ENCODE results near the gene ICAM1.

Gene ICAM1

DNA sequence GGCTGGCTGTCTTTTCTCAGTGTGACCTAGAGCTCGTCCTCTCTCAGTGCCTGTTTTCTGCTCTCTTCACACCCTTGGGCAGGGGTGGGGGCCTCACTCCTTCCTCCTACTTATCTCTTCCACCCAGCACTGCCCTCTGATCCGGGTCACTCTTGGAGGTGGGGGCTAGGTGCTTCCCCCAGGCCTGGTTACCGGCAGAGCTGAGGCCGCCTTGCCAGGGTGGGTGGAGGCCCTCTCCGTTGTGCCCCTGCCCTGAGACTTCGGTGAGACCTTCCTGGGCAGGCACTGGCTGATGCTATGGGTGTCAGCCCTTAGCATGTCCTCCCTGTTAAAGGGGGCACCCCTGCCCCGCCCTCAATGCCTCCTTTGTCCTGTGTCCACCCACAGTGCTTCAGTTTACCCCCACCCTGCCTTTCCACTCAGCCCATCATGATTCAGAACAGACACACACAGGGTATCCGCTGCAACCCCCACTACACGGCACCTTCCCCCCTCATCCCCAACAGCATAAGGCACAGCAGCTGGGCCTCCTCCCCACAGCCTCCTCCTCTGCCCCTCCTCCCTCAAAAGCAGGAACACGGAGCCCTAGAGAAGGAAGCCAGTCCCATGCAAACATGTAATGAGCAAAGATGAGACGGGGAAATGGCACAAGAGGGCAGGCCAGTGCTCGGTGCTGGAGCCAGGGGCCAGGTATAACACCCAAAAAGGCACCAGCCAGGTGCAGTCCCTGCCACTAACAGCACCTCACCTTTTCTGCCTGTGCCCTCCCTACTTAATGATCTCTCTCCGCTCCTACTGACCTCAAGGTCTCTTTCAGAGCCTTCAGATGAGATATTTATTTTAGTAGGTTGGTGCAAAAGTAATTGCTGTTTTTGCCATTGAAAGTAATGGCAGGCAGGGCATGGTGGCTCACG is 28.9 kb downstream of the ICAM1 start:
- TF ChIP-seq POLR2A (IDR thresholded peaks at IDR 0.05; ENCODE audit: low read depth, low read length): no peak
- TF ChIP-seq TAF1 (IDR thresholded peaks at IDR 0.05; ENCODE audit: borderline replicate concordance, low read depth, low read length): no peak
- no peak for TF ChIP-seq POLR2AphosphoS5 (IDR thresholded peaks at IDR 0.05; ENCODE audit: low read depth, low read length)
- DNase-seq (ENCODE audit: insufficient read length) (no peak), FAIRE-seq (no peak)

DNA sequence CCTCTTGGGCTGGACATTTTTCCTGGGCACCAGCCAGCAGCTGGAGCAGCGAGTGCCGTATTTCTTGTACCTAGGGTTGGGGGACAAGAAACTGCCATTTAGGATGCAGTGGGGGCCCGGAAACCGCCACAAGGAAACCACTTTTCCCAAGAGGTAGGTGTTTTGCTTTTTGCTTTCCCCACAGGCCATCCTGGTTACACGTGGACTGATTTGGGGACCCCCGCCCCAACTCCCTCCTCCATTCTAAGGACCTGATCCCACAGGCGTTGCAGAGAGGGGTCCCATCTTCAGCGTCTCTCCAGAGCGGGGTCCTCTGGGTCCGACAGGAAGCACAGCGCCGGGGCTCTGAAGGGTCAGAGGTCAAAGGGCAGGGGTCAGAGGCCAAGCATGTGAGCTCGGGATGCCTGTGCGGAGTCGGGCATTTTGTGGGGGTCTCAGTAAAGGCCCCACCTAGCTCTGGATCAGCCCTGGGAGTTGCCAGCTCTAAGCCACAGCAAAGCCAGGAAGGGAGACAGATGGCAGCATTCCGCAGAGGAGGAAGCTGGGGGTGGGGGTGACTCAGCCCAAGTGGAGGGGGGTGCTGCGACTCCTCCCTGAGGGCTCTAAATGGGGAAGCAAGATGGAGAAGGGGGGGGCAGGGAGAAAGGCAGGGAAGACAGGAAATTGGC is 34.4 kb downstream of the ICAM1 start:
- DNase-seq (ENCODE audit: insufficient read length): no peak

DNA sequence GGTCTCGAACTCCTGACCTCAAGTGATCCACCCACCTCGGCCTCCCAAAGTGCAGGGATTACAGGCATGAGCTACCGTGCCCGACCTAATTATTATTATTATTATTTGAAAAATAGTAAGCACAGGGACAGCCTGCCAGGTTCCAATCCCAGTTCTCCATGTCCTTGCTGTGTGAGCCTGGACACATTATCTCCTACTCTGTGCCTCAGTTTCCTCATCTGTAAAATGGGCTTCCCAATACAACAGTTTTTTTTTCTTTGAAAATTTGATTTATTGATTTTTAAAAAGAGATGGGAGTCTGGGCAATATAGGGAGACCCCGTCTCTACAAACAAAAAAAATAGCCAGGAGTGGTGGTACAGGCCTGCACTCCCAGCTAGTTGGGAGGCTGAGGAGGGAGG is 35.4 kb downstream of the ICAM1 start:
- TF ChIP-seq TAF1 (IDR thresholded peaks at IDR 0.05; ENCODE audit: borderline replicate concordance, low read depth, low read length): no peak
- no peak for TF ChIP-seq POLR2A (IDR thresholded peaks at IDR 0.05; ENCODE audit: low read depth, low read length)
- no peak for TF ChIP-seq POLR2AphosphoS5 (IDR thresholded peaks at IDR 0.05; ENCODE audit: low read depth, low read length)
- DNase-seq (ENCODE audit: insufficient read length) (no peak), FAIRE-seq (no peak)

More for the DNA sequence above, 34.4 kb downstream of the ICAM1 start:
- FAIRE-seq: no peak
- TF ChIP-seq POLR2A (IDR thresholded peaks at IDR 0.05; ENCODE audit: low read depth, low read length): no peak
- TF ChIP-seq POLR2AphosphoS5 (IDR thresholded peaks at IDR 0.05; ENCODE audit: low read depth, low read length): no peak
- no peak for TF ChIP-seq TAF1 (IDR thresholded peaks at IDR 0.05; ENCODE audit: borderline replicate concordance, low read depth, low read length)

DNA sequence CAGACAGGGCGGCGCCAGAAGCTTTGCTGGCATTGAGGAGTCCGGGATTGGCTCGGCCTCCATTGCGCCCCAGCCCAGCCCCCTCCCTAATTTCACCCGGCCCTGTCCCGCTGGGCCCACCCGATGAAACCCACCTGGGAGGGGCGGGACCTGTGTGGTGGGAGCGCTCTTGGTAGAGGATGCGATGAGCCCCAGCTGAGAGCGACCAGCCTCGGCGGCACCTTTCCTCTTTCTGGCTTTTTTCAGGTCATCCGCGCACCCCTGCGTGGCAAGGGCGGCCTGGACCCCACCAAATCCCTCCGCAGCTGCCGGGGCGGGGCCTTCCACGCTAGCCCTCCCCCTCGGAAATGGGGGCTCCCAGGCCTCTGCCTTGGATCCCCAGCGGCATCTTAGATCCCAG is 38.5 kb downstream of the ICAM1 start, which contains the start of gene ZGLP1:
TSS of gene ZGLP1 (minus strand) at position 393 of the 400 bp plus-strand sequence.
- DNase-seq (ENCODE audit: insufficient read length) (no peak), FAIRE-seq (no peak)

DNA sequence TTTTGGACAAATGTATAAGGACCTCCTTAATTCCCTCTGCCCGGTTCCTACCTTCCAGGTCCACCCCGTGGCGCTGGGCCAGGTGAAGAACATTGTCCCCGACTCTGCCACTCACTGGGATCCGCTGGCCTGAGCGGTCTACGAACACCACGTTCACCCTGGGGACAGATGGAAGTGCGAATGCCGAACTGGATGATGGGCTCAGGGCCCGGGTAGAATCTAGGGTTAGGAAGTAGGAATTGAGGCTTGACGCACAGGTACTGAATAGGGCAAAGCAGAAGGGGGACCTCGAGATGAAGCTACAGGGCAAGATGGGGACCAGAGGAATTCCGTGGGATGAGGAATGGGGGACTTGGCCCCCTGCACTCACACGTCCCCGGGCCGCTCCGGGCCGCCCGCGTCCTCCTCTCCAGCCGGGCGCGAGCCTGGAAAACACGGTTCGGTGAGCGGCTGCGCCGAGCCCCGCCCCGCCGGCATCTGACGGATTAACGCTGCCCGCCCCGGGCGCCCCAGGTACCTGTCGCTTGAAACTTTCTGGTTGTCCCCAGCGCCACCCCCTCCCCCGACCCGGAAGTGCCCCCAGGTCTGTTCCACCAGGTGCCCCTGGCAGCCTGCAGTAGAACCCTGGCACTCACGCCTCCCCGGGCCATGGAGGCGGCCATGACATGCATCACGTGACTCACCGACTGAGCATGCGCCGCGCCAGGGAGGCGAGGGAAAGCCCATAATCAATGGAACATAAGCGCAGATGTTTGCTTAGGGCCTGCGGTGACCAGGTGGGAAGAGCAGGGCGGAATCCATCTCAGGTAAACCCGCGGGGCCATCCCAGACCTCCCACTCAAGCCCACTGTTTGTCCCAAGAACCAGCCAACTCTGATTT is 44.7 kb downstream of the ICAM1 start, which contains the start of gene FDX2:
TSS of gene FDX2 (minus strand) at position 681 of the 880 bp plus-strand sequence. CDS start at position 662, 19 bp downstream.
- peak; percentile 99 for FAIRE-seq
- TF ChIP-seq POLR2AphosphoS5 (IDR thresholded peaks at IDR 0.05; ENCODE audit: low read depth, low read length) (peak; percentile 97), TAF1 (IDR thresholded peaks at IDR 0.05; ENCODE audit: borderline replicate concordance, low read depth, low read length) (peak; percentile 69), POLR2A (IDR thresholded peaks at IDR 0.05; ENCODE audit: low read depth, low read length) (peak; percentile 95)
- DNase-seq (ENCODE audit: insufficient read length): peak; percentile 96

More for the DNA sequence above, 38.5 kb downstream of the ICAM1 start, which contains the start of gene ZGLP1:
- no peak for TF ChIP-seq POLR2AphosphoS5 (IDR thresholded peaks at IDR 0.05; ENCODE audit: low read depth, low read length)
- no peak for TF ChIP-seq TAF1 (IDR thresholded peaks at IDR 0.05; ENCODE audit: borderline replicate concordance, low read depth, low read length)
- no peak for TF ChIP-seq POLR2A (IDR thresholded peaks at IDR 0.05; ENCODE audit: low read depth, low read length)

DNA sequence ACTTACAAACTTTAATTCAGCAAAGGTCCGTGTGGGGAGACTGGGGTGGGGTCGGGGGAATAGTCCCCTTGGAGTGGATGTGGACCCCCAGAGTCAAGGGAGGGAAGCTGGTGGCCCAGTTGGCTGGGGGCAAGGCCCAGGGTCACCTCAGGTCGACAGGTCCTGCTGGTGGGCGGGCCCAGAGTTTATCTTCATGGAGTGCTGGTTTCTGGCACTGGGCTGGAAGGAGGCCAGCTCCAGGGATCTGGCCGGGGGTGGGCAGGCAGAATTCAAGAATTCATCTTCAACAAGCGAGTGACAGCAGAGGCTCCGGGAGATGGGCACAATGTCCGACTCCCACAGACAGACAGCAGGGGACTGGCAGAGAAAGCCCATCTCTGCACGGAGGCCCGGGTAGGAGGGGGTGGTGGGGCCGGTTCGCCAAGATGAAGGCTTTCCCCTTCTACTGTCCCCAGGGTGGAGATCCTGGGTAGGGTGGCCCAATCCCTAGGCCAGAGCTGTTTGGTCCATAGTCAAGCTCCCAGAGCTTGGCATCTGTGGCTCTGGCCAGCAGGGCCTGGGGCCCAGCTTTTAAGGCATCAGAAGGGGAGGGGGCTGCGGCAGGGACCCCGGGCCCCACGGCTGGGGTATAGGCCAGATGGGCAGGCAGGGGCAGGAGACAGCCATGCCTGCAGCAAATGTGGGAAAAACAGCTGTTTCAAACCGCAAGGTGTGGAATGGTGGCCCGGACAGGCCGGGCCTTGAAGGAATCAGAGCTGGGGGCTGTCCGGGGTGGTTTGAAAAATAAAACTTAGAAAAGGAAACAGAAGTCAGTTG is 45.5 kb downstream of the ICAM1 start:
- FAIRE-seq (no peak), DNase-seq (ENCODE audit: insufficient read length) (no peak)
- no peak for TF ChIP-seq TAF1 (IDR thresholded peaks at IDR 0.05; ENCODE audit: borderline replicate concordance, low read depth, low read length)
- no peak for TF ChIP-seq POLR2A (IDR thresholded peaks at IDR 0.05; ENCODE audit: low read depth, low read length)
- no peak for TF ChIP-seq POLR2AphosphoS5 (IDR thresholded peaks at IDR 0.05; ENCODE audit: low read depth, low read length)

DNA sequence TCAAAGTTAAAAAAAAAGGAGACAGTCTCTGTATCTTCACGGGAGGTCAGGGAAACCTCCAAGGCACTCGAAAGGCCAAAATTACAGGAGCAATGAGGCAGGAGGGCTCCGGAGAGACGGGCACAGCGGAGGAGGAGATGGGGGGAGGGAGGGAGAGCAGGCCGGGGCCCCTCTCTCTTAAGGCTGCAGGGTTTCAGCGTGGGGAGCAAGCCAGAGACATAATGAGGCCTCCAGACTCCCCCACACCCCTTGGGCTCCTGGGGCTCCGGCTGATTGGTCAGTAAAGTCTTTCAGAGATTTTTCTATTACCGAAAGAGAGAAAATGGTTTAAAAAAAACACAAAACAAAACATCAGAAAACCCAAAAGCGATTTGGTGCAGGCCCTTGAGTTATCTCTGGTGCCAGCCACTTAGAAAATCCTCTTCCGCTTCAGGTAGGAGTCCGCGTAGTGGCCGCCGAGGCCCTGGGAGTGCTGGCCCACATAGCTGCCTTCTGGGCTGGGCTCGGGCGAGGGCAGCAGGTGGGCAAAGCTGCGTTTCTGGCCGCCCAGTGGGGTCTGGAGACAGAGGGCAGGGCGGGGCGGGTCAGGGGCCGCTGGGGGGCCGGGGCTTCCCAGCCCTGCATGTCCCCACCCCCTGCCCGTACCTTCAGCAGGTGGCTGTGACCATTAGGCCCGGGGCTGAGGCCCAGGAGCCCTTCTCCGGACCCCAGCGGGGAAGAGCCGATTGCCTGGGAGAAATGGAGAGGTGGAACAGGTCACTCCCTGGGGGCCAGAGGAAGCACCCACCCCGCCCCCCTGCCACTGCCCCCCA is 46.3 kb downstream of the ICAM1 start:
- FAIRE-seq (no peak), DNase-seq (ENCODE audit: insufficient read length) (no peak)
- TF ChIP-seq TAF1 (IDR thresholded peaks at IDR 0.05; ENCODE audit: borderline replicate concordance, low read depth, low read length) (no peak), POLR2AphosphoS5 (IDR thresholded peaks at IDR 0.05; ENCODE audit: low read depth, low read length) (no peak), POLR2A (IDR thresholded peaks at IDR 0.05; ENCODE audit: low read depth, low read length) (no peak)

DNA sequence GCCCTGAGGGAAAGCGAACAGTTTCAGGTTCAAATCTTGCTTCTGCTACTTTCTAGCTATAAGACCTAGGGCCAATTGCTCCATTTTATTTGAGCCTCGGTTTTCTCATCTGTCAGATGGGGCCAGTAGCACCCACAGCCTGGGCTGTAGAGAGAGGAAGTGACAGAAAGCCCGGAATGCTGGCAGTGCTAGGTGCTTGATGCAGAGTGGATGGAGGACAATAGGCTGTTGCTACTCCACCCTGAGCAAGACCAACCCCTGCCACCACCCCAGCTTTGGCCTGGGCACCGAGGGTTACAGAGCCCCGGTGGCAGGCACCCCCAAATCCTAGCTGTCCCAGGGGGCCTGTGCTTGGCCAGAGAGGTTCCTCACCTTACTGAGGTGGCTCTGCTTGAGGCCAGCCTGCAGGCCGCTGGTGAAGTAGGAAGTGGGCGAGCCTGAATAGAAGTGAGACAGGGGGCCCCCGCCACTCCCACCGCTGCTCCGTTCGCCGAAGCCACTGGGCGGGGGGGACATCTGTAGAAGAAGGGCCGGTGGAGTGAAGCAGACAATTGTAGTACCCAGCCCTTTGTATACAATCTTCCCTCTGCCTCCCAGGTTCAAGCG is 47.0 kb downstream of the ICAM1 start:
- no peak for DNase-seq (ENCODE audit: insufficient read length)
- FAIRE-seq: no peak
- TF ChIP-seq TAF1 (IDR thresholded peaks at IDR 0.05; ENCODE audit: borderline replicate concordance, low read depth, low read length) (no peak), POLR2A (IDR thresholded peaks at IDR 0.05; ENCODE audit: low read depth, low read length) (no peak), POLR2AphosphoS5 (IDR thresholded peaks at IDR 0.05; ENCODE audit: low read depth, low read length) (no peak)
